ENCODE measurements around the gene GLIS1.

GRCh38 chr1:53594391-53595180, 144.4 kb downstream of the GLIS1 start:
- TF ChIP-seq CTCF (IDR thresholded peaks at IDR 0.05; ENCODE audit: poor library complexity) (no peak), EZH2 (IDR thresholded peaks at IDR 0.05; ENCODE audit: borderline replicate concordance) (no peak)
